Measurements from ENCODE around the gene AFAP1L1.

Gene AFAP1L1

GRCh38 chr5:149317281-149318048, 45.8 kb downstream of the AFAP1L1 start:
- DNase-seq, result no peak

GRCh38 chr5:149319174-149319573, 47.5 kb downstream of the AFAP1L1 start:
- DNase-seq, result no peak

DNA sequence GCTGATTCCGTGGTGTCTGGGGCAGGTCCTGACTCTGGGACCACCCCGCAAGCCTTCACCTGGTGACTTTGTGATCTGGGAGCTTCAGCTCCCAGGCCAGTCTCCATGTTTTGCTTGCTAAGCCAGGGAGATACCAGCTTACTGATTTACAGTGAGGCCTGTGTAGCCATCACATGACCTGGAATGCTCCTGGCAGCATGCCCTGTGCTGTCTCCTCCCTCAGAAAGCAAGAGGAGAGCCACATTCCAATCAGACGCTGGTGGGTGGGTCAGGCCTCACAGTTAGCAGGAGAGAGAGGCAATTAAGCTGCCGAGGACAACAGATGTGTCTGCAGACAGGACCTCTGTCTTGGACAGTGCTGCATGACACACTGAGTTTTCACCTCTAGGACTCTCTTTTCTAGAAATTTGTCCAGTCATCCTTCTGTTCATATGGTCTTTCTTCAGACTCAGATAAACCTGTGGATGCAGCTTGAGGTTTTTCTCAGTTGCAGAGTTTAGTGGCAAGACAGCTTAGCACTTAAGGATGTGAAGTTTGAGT, 49.2 kb downstream of the AFAP1L1 start:
- DNase-seq, result no peak

DNA sequence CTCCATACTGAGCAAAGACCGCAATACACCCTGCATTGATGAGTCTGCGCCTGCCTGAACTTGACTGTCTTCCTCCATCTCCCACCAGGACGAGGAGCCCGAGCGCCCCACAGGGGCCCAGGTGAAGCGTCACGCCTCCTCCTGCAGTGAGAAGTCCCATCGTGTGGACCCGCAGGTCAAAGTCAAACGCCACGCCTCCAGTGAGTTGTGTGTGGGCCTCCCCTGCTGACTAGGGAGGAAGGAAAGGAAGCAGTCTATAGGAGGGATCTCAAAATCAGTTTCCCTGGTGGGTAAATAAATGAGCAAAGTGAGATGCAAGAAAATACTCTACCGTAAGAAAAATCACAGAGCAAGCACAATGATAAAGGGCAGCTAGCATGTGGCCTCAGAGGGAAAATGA, 50.9 kb downstream of the AFAP1L1 start:
- no peak for DNase-seq

DNA sequence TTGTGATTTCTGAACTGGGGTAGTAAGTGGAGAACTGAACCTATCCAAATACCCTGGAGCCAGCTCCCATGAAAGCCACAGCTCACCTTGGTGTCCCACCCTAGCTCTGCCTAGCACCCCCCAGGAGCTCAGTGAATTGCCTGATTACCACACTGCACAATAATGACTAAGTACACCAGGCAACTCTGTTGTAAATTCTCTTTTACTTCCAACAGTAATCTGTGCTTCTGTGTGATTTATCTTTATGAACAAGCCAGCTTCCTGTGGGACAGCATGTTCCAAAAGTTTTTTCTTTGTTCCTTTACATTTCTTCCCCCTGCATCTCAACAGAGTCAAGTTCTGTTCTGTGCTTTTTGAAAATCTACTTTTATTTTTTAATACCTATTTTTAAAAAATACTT, 51.6 kb downstream of the AFAP1L1 start:
- no peak for DNase-seq

- no peak for DNase-seq
Observed at GRCh38 chr5:149323621-149324205, 52.1 kb downstream of the AFAP1L1 start.

DNA sequence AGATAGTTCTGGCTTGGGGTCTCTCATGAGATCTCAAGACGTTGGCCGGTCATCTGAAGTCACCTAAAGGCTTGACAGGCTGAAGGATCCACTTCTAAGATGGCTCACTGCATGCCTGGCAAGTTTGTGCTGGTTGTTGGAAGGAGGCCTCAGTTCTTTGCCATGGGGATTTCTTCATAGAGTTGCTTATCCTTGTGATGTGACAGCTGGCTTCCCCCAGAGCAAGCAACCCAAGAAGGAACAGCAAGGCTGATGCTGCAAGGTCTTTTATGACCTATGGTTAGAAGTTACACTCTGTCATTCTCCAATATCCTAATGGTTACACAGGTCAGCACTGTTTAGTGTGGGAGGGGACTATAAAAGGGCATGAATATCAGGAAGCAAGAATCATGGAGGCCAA, 53.0 kb downstream of the AFAP1L1 start:
- no peak for DNase-seq

DNA sequence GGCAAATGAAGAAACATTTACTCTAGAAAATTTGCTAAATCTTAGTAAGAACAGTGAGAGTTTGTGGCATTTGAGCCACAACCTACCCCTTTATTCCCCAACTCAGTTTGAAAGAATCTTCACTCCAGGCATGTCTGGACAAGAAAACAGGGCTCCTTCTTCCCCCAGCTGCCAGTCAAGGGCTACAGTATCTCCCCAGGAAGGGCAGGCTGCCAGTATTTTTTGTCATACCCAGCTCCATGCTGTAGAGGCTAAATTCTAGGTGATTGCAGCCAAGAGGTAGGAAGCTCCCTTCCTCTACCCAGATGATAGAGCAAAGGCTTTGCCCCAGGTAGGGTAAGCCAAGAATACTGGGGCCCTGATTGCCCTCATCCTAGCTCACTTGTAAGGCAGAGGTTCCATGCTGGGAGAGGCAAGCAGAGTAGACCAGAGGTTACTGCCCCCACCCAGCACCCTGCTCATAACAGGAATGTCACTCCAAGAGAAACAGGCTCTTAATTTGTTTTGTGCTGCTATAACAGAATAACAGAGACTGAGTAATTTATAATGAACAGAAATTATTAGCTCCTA, 53.6 kb downstream of the AFAP1L1 start:
- DNase-seq, result no peak

DNA sequence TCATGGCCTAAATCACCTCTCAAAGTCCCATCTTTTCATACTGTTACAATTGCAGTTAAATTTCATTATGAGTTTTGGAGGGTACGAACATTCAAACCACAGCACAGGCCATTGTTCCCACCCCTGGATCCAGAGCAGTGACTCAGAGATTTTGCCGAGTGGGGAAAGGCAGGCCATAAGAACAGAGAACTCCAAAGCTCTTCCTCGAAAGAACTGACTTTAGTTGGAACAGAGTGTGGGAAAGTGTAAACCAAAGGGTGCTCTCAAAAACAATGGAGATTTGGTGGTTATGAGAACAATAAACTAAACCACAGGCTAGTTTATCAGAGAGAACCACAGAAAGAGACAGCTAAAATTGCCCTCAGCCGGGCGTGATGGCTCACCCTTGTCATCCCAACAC, 54.2 kb downstream of the AFAP1L1 start:
- no peak for DNase-seq

- DNase-seq, result no peak
Observed at GRCh38 chr5:149326611-149327010, 55.0 kb downstream of the AFAP1L1 start.

GRCh38 chr5:149328177-149328576, 56.5 kb downstream of the AFAP1L1 start:
- DNase-seq, result no peak

GRCh38 chr5:149333711-149334443, 62.2 kb downstream of the AFAP1L1 start:
- DNase-seq, result no peak

- DNase-seq, result no peak
Observed at GRCh38 chr5:149337736-149338135, 66.1 kb downstream of the AFAP1L1 start.

- no peak for DNase-seq
Observed at GRCh38 chr5:149338364-149338763, 66.7 kb downstream of the AFAP1L1 start.

GRCh38 chr5:149340920-149341319, 69.3 kb downstream of the AFAP1L1 start:
- no peak for DNase-seq

DNA sequence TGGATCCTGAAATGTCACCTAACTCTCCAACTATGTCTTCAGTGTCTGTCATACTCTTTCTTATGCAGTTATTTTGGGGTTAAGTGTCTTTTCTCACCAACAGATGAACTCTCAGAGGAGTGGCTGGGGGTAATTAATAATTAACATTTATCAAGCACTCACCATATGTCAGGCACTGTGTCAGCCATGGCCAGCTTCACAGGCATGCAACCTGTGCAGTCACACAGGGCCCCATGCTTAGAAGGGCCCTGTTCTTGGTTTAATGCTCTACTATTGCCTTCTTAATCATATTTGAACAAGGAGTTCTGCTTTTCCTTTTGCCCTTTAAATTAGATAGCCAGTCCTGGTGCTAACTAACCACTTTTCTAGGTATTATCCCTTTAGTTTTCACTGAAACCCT, 70.2 kb downstream of the AFAP1L1 start:
- no peak for DNase-seq

- DNase-seq, result no peak
Observed at GRCh38 chr5:149344151-149344550, 72.5 kb downstream of the AFAP1L1 start.

GRCh38 chr5:149345147-149345891, 73.7 kb downstream of the AFAP1L1 start, which contains the start of gene GRPEL2:
Gene GRPEL2, plus strand, starts transcription at chr5:149345499. Its CDS starts 41 bp downstream, at chr5:149345540.
- DNase-seq, result peak; percentile 88

- peak; percentile 34 for DNase-seq
Observed at GRCh38 chr5:149345892-149346222, 74.2 kb downstream of the AFAP1L1 start.

DNA sequence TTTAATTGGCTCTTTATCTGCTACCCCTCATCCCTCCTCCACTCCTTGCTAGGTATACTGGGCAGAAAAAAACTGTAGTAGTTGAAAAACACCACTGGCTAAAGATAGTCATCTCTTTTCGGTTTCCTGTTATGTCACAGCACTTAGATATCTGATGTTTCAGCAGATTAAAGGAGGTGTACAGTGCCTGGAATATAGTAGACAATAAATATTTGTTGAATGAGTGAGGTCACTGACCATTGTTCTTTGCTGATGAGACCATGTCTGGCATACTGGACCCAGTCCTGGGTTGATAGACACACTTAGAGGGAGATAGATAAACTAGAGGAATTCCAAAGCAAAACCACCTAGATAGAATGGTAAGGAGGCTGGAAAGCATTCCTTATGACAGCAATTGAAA, 76.9 kb downstream of the AFAP1L1 start:
- no peak for DNase-seq

- no peak for DNase-seq
Observed at GRCh38 chr5:149349382-149349781, 77.7 kb downstream of the AFAP1L1 start.

DNA sequence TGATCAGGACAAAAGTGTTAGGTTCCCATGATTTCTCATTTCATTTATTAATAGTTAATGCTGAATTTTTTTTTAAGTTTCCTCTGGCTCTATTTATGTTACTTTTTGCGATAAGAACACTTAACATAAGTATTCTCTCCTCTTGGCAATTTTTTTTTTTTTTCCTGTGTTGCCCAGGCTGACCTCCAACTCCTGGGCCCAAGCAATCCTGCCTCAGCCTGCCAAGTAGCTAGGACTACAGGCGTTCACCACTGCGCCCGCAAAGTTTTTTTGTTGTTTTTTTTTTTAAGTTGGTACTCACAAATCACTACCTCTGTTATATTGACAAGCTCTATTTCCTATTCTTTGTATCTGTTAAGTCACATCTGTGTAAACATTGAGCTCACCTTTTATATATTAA, 80.5 kb downstream of the AFAP1L1 start:
- DNase-seq, result no peak

GRCh38 chr5:149353911-149354310, 82.3 kb downstream of the AFAP1L1 start:
- no peak for DNase-seq
